OCI-LY1 (cell line): ENCODE measurements around the gene CBLN1.

Experiments used
- H2AFZ ChIP-seq: fragments of 200-600 bp; sonication (generic), shearing (Covaris generic); 2 replicates; pipeline ENCODE4 v1.6.0; 2014; ENCODE audit warnings: antibody characterized with exemption, mild to moderate bottlenecking, low read length
- H3F3A ChIP-seq: fragments of 200-600 bp; sonication (generic), shearing (Covaris generic); 2 replicates; pipeline ENCODE4 v1.6.0; 2014; ENCODE audit warnings: mild to moderate bottlenecking, antibody characterized with exemption, low read length, moderate library complexity; ENCODE audit not compliant: insufficient read depth
- H3K27ac ChIP-seq: fragments of 200-600 bp; sonication (generic); 2 replicates; pipeline ENCODE4 v1.5.1; 2014; ENCODE audit warnings: low read length, mixed run types, mild to moderate bottlenecking, low read depth; ENCODE audit not compliant: poor library complexity, severe bottlenecking
- H3K27me3 ChIP-seq: fragments of 200-600 bp; sonication (generic); 2 replicates; pipeline ENCODE4 v1.6.0; 2014; ENCODE audit warnings: antibody characterized with exemption, mild to moderate bottlenecking, low read length, moderate library complexity; ENCODE audit not compliant: insufficient read depth
- H3K36me3 ChIP-seq: fragments of 200-600 bp; sonication (generic); 2 replicates; pipeline ENCODE4 v1.6.1; 2014; ENCODE audit warnings: mild to moderate bottlenecking, antibody characterized with exemption, low read length, moderate library complexity, mixed read lengths; ENCODE audit not compliant: insufficient read depth
- H3K4me1 ChIP-seq: fragments of 200-600 bp; sonication (generic); 2 replicates; pipeline ENCODE4 v1.5.1; 2014; ENCODE audit warnings: mild to moderate bottlenecking, low read length, moderate library complexity; ENCODE audit not compliant: insufficient read depth, severe bottlenecking
- H3K4me2 ChIP-seq: fragments of 200-600 bp; sonication (generic), shearing (Covaris generic); 2 replicates; pipeline ENCODE4 v1.6.1; 2014; ENCODE audit warnings: low read length
- H3K4me3 ChIP-seq: fragments of 200-600 bp; sonication (generic); 2 replicates; pipeline ENCODE4 v1.5.1; 2014; ENCODE audit warnings: low read length, low read depth, mild to moderate bottlenecking, mixed read lengths; ENCODE audit not compliant: poor library complexity, severe bottlenecking
- H3K79me2 ChIP-seq: fragments of 200-600 bp; shearing (Covaris generic); 2 replicates; pipeline ENCODE4 v1.6.1; 2016; ENCODE audit warnings: mixed run types, low read length, mixed read lengths; ENCODE audit not compliant: insufficient read depth
- H3K9ac ChIP-seq: fragments of 200-600 bp; sonication (generic), shearing (Covaris generic); 2 replicates; pipeline ENCODE4 v1.6.1; 2014; ENCODE audit warnings: mild to moderate bottlenecking, low read length, mixed read lengths
- H3K9me2 ChIP-seq: fragments of 200-600 bp; sonication (generic), shearing (Covaris generic); 2 replicates; pipeline ENCODE4 v1.6.1; 2014; ENCODE audit warnings: low read depth, mild to moderate bottlenecking, low read length, mixed read lengths
- H3K9me3 ChIP-seq: fragments of 200-600 bp; shearing (Covaris generic); 2 replicates; pipeline ENCODE4 v1.6.1; 2014; ENCODE audit warnings: low read length, mixed read lengths
- H4K20me1 ChIP-seq: fragments of 200-600 bp; sonication (generic), shearing (Covaris generic); 2 replicates; pipeline ENCODE4 v1.6.0; 2016; ENCODE audit warnings: mild to moderate bottlenecking, low read length; ENCODE audit not compliant: insufficient read depth
- CTCF ChIP-seq: fragments of 200-600 bp; sonication (generic), shearing (Covaris generic); IDR thresholded peaks from 2 replicates; pipeline ENCODE4 v1.5.1; 2017; ENCODE audit warnings: mild to moderate bottlenecking, antibody characterized with exemption, low read length, moderate library complexity, mixed read lengths
- EZH2 ChIP-seq: fragments of 200-600 bp; sonication (generic), shearing (Covaris generic); IDR thresholded peaks from 2 replicates; pipeline ENCODE4 v1.8.0; 2017; ENCODE audit warnings: borderline replicate concordance, mixed run types, mild to moderate bottlenecking, antibody characterized with exemption, low read length, moderate library complexity, mixed read lengths

CBLN1 gene

DNA sequence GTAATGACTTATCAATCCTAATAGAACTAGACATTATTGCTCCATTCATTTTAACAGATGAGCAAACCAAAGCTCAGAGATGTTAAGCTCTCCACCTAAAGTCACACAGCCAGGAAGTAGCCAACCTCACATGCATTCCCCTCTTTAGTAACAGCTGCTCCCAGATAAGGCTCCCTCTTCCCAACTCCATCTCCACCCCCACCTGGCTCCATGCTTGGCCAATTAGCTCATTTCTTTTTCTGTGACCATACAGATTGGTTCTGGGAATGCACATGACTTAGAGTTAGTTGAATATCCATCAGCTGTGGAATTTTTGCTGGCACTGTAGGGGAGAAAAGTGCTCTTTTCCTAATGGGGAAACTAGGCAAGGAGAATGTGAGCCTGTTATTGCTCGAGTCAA is 13.0 kb downstream of the CBLN1 start:
- TF ChIP-seq EZH2 (no peak), CTCF (no peak)
- no peaks in the 10 kb centered on the region for H3K4me1 ChIP-seq

DNA sequence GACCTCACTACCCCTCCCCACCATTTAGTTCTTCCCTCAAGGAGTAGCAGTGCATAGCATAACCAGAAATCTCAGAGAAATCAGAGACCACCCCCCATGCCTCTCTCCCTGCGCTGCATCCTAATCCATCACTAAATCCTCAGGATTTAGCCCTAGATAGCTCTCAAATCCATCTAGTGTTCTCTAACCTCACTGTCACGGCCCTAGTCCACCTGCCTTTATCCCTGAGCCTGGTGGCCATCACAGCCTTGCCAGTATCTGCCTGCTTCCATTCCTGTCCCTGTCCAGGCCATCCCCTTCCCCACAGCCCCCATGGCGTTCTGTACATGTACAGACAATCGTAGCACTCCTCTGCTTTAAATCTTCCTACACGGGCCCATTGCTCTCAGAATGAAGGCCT is 19.1 kb downstream of the CBLN1 start:
- H3K4me3 ChIP-seq, result no peak overlapping the region
- no peak for TF ChIP-seq CTCF

More for the DNA sequence above, 13.0 kb downstream of the CBLN1 start:
- no peaks in the 10 kb centered on the region for H4K20me1 ChIP-seq
- H2AFZ ChIP-seq, result no peak overlapping the region
- no peak overlapping the region for H3K27ac ChIP-seq
- no peaks in the 10 kb centered on the region for H3K9me2 ChIP-seq
- no peak overlapping the region for H3K4me2 ChIP-seq
- no peak overlapping the region for H3K4me3 ChIP-seq
- no peaks in the 10 kb centered on the region for H3K9me3 ChIP-seq
- H3K36me3 ChIP-seq, result no peaks in the 10 kb centered on the region
- no peak overlapping the region for H3K9ac ChIP-seq
- H3F3A ChIP-seq, result no peaks in the 10 kb centered on the region
- H3K27me3 ChIP-seq, result no peaks in the 10 kb centered on the region
- no peaks in the 10 kb centered on the region for H3K79me2 ChIP-seq

GRCh38 chr16:49261930-49262329 is 19.7 kb downstream of the CBLN1 start:
- Histone ChIP-seq H4K20me1 (no peaks in the 10 kb centered on the region), H3K9ac (no peak overlapping the region), H3K36me3 (no peaks in the 10 kb centered on the region), H3K4me3 (no peak overlapping the region), H3F3A (no peaks in the 10 kb centered on the region), H3K4me2 (no peak overlapping the region), H2AFZ (no peak overlapping the region), H3K27ac (no peak overlapping the region), H3K9me2 (no peaks in the 10 kb centered on the region), H3K27me3 (no peaks in the 10 kb centered on the region), H3K9me3 (no peaks in the 10 kb centered on the region), H3K4me1 (no peaks in the 10 kb centered on the region), H3K79me2 (no peaks in the 10 kb centered on the region)
- TF ChIP-seq CTCF (no peak), EZH2 (no peak)

More for the DNA sequence above, 19.1 kb downstream of the CBLN1 start:
- no peak overlapping the region for H3K27ac ChIP-seq
- H3K4me2 ChIP-seq, result no peak overlapping the region
- H3K9ac ChIP-seq, result no peak overlapping the region
- H3K79me2 ChIP-seq, result no peaks in the 10 kb centered on the region
- no peaks in the 10 kb centered on the region for H3F3A ChIP-seq
- H3K9me3 ChIP-seq, result no peaks in the 10 kb centered on the region
- no peaks in the 10 kb centered on the region for H3K9me2 ChIP-seq
- H4K20me1 ChIP-seq, result no peaks in the 10 kb centered on the region
- no peaks in the 10 kb centered on the region for H3K4me1 ChIP-seq
- no peak overlapping the region for H2AFZ ChIP-seq
- H3K27me3 ChIP-seq, result no peaks in the 10 kb centered on the region
- H3K36me3 ChIP-seq, result no peaks in the 10 kb centered on the region
